Epithelial cell of proximal tubule (primary cell): ENCODE results near the gene GJD4. TPM values are rescaled to one million over a fixed set of nuclear protein-coding genes. Genes with fewer than 3 reads are reported as not detected.

Experiments used
- DNase-seq: peaks from one replicate; pipeline ENCODE4 v3.0.0-alpha.2; 2011; ENCODE audit warnings: low read depth
- H3K4me3 ChIP-seq: 2 replicates; pipeline ENCODE4 v1.5.1; 2011; ENCODE audit warnings: low read depth, mild to moderate bottlenecking, low read length
- CTCF ChIP-seq: conservative IDR thresholded peaks from 2 replicates; pipeline ENCODE4 v1.5.1; 2012; ENCODE audit warnings: low read depth, mild to moderate bottlenecking, low read length
- total RNA-seq: library from RNA; depleted of rRNA; stranded (reverse); fragments of >200 nt; gene quantifications from 2 replicates; pipeline ENCODE4 v1.2.3, GENCODE V29; 2015

GJD4 gene
- total RNA-seq, 1 donor from 2014 or later, result not detected

GRCh38 chr10:35632027-35632426, 26.9 kb downstream of the GJD4 start:
- no peak overlapping the region for H3K4me3 ChIP-seq
- peak; percentile 32 for TF ChIP-seq CTCF
- DNase-seq, result no peak

GRCh38 chr10:35633006-35633980, 28.2 kb downstream of the GJD4 start:
- no peak for TF ChIP-seq CTCF
- H3K4me3 ChIP-seq, result no peak overlapping the region
- DNase-seq, result no peak

- DNase-seq, result no peak
- no peak overlapping the region for H3K4me3 ChIP-seq
- peak; percentile 98 for TF ChIP-seq CTCF
Observed at GRCh38 chr10:35635576-35635975, 30.4 kb downstream of the GJD4 start.

- no peak for DNase-seq
- TF ChIP-seq CTCF, result no peak
- no peak overlapping the region for H3K4me3 ChIP-seq
Observed at GRCh38 chr10:35636956-35637355, 31.8 kb downstream of the GJD4 start.

- no peak for TF ChIP-seq CTCF
- no peak overlapping the region for H3K4me3 ChIP-seq
- DNase-seq, result no peak
Observed at GRCh38 chr10:35637462-35637861, 32.3 kb downstream of the GJD4 start.

GRCh38 chr10:35638101-35638500, 33.0 kb downstream of the GJD4 start:
- no peak for DNase-seq

More at GRCh38 chr10:35638101-35638500, 33.0 kb downstream of the GJD4 start:
- no peak overlapping the region for H3K4me3 ChIP-seq
- no peak for TF ChIP-seq CTCF
